OCI-LY3 (cell line): ENCODE data around the gene ZNF24.
A peak's percentile ranks its signal among the peaks of the same experiment; 100 is the strongest.

Source experiments
- H2AFZ ChIP-seq: fragments of 200-600, 300-600 bp; shearing (Covaris generic); 2 replicates; pipeline ENCODE4 v1.6.0; 2014; ENCODE audit warnings: antibody characterized with exemption, low read depth, low read length
- H3K27ac ChIP-seq: fragments of 200-600, 300-600 bp; sonication (generic); 2 replicates; pipeline ENCODE4 v1.5.1; 2014; ENCODE audit warnings: mild to moderate bottlenecking, low read length, moderate library complexity, mixed read lengths
- H3K27me3 ChIP-seq: fragments of 200-600, 300-600 bp; sonication (generic); 2 replicates; pipeline ENCODE4 v1.6.1; 2014; ENCODE audit warnings: low read depth, low read length, mixed read lengths
- H3K36me3 ChIP-seq: fragments of 200-600, 300-600 bp; sonication (generic); replicated peaks from 2 replicates; pipeline ENCODE3; 2014; ENCODE audit warnings: low read depth, low read length, mixed read lengths
- H3K4me1 ChIP-seq: fragments of 300-600, 200-600 bp; sonication (generic); 2 replicates; pipeline ENCODE4 v1.6.1; 2014; ENCODE audit warnings: low read length, mixed read lengths
- H3K4me2 ChIP-seq: fragments of 200-600, 300-600 bp; sonication (generic); 2 replicates; pipeline ENCODE4 v1.6.1; 2014; ENCODE audit warnings: low read length, mixed read lengths
- H3K4me3 ChIP-seq: fragments of 300-600, 200-600 bp; sonication (generic); 2 replicates; pipeline ENCODE4 v1.5.1; 2014; ENCODE audit warnings: antibody characterized with exemption, mild to moderate bottlenecking, low read length, moderate library complexity
- H3K79me2 ChIP-seq: fragments of 300-600, 200-600 bp; shearing (Covaris generic); 2 replicates; pipeline ENCODE4 v1.6.1; 2014; ENCODE audit warnings: mild to moderate bottlenecking, low read length, mixed read lengths
- H3K9ac ChIP-seq: fragments of 300-600, 200-600 bp; shearing (Covaris generic); 2 replicates; pipeline ENCODE4 v1.6.0; 2014; ENCODE audit warnings: mild to moderate bottlenecking, low read length, moderate library complexity
- H3K9me3 ChIP-seq: fragments of 200-600, 300-600 bp; shearing (Covaris generic); 2 replicates; pipeline ENCODE4 v1.6.1; 2014; ENCODE audit warnings: low read length, mixed read lengths; ENCODE audit not compliant: insufficient read depth
- H4K20me1 ChIP-seq: fragments of 200-600, 300-600 bp; sonication (generic); 2 replicates; pipeline ENCODE4 v1.6.1; 2016; ENCODE audit warnings: low read length, mixed read lengths; ENCODE audit not compliant: insufficient read depth
- EZH2phosphoT487 ChIP-seq: fragments of 200-600 bp; shearing (Covaris generic); IDR thresholded peaks from 2 replicates; pipeline ENCODE4 v1.6.1; 2018; ENCODE audit warnings: antibody characterized with exemption, mixed run types, low read depth
- TF ChIP-seq, protein P1 (sequence below): fragments of 200-600, 300-600 bp; sonication (generic); IDR thresholded peaks from 2 replicates; pipeline ENCODE4 v1.5.1; 2014; ENCODE audit warnings: antibody characterized with exemption, low read length, low read depth

ZNF24 gene

GRCh38 chr18:35389095-35389618, 44.9 kb upstream of the ZNF24 start:
- H3K4me2 ChIP-seq: peak overlapping the region; percentile 3; the same call in 1 of the 2 replicates
- H3K27ac ChIP-seq: no peak overlapping the region
- no peak overlapping the region for H3K4me3 ChIP-seq
- H2AFZ ChIP-seq: no peak overlapping the region; the same call in 1 of the 2 replicates
- no peaks in the 10 kb centered on the region for H4K20me1 ChIP-seq
- peaks cover 19% of the 10 kb centered on the region for H3K4me1 ChIP-seq
- no peaks in the 10 kb centered on the region for H3K9me3 ChIP-seq
- TF ChIP-seq, protein P1, sequence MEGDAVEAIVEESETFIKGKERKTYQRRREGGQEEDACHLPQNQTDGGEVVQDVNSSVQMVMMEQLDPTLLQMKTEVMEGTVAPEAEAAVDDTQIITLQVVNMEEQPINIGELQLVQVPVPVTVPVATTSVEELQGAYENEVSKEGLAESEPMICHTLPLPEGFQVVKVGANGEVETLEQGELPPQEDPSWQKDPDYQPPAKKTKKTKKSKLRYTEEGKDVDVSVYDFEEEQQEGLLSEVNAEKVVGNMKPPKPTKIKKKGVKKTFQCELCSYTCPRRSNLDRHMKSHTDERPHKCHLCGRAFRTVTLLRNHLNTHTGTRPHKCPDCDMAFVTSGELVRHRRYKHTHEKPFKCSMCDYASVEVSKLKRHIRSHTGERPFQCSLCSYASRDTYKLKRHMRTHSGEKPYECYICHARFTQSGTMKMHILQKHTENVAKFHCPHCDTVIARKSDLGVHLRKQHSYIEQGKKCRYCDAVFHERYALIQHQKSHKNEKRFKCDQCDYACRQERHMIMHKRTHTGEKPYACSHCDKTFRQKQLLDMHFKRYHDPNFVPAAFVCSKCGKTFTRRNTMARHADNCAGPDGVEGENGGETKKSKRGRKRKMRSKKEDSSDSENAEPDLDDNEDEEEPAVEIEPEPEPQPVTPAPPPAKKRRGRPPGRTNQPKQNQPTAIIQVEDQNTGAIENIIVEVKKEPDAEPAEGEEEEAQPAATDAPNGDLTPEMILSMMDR: no peak
- no peak for TF ChIP-seq EZH2phosphoT487
- H3K36me3 ChIP-seq: no peaks in the 10 kb centered on the region
- H3K9ac ChIP-seq: no peak overlapping the region
- no peaks in the 10 kb centered on the region for H3K79me2 ChIP-seq
- peaks cover 25% of the 10 kb centered on the region for H3K27me3 ChIP-seq

DNA sequence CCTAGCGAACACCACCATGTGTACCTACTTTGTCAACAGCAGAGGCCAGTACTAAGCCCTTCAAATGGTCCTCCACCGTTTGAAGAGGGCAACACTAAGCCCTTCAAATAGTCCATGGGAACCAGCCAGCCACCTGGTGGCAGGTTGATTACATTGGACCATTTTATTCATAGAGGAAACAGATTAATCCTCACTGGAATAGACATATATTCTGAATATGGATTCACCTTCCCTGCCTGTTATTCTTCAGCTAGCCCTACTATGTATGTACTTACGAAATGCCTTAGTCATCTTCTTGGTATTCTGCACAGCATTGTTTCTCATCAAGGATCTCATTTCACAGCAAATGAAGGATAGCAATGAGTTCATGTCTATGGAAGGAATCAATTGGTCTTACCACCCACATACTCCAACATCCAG, 42.9 kb upstream of the ZNF24 start:
- H3K4me3 ChIP-seq: peak overlapping the region; percentile 60
- H3K27ac ChIP-seq: no peak overlapping the region
- H3K79me2 ChIP-seq: no peaks in the 10 kb centered on the region
- H3K9me3 ChIP-seq: no peaks in the 10 kb centered on the region
- H3K36me3 ChIP-seq: no peaks in the 10 kb centered on the region
- peaks cover 25% of the 10 kb centered on the region for H3K27me3 ChIP-seq
- TF ChIP-seq, protein P1: peak; percentile 48
- no peak for TF ChIP-seq EZH2phosphoT487
- H2AFZ ChIP-seq: peak overlapping the region; percentile 50; the same call in 1 of the 2 replicates
- peaks cover 19% of the 10 kb centered on the region for H3K4me1 ChIP-seq
- H3K9ac ChIP-seq: no peak overlapping the region
- peak overlapping the region; percentile 75 for H3K4me2 ChIP-seq
- no peaks in the 10 kb centered on the region for H4K20me1 ChIP-seq

GRCh38 chr18:35386600-35387100, 42.4 kb upstream of the ZNF24 start:
- Histone ChIP-seq H3K36me3 (no peaks in the 10 kb centered on the region), H3K79me2 (no peaks in the 10 kb centered on the region), H3K4me3 (peak overlapping the region; percentile 60), H3K9me3 (no peaks in the 10 kb centered on the region), H2AFZ (peak overlapping the region; percentile 50; the same call in 1 of the 2 replicates), H3K4me1 (peaks cover 19% of the 10 kb centered on the region), H3K27ac (no peak overlapping the region), H4K20me1 (no peaks in the 10 kb centered on the region), H3K27me3 (peaks cover 25% of the 10 kb centered on the region), H3K4me2 (peak overlapping the region; percentile 75), H3K9ac (no peak overlapping the region)
- TF ChIP-seq EZH2phosphoT487: no peak
- TF ChIP-seq, protein P1: peak; percentile 78

DNA sequence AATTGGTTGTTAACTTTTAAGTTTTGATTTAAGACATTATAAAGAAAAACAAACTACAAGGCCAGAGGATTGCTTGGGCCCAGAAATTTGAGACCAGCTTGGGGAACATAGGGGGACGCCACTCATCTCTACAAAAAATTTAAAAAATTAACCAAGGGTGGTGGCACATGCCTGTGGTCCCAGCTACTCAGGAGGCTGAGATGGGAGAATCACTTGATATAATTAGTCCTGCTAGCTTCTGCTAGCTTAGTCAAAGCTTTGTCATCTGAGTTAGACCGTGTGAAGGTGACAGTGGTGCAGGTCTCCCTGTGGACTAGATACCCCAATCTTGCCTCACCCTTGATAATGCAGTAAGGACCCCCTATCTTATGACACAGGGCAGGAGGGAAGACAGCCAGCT, 38.9 kb upstream of the ZNF24 start:
- no peaks in the 10 kb centered on the region for H3K79me2 ChIP-seq
- no peak overlapping the region for H3K9ac ChIP-seq
- H3K9me3 ChIP-seq: no peaks in the 10 kb centered on the region
- H3K27me3 ChIP-seq: peaks cover 11% of the 10 kb centered on the region
- H3K4me1 ChIP-seq: peaks cover 5% of the 10 kb centered on the region
- H3K27ac ChIP-seq: no peak overlapping the region
- no peak overlapping the region for H3K4me3 ChIP-seq
- H2AFZ ChIP-seq: no peak overlapping the region
- TF ChIP-seq, protein P1: no peak
- no peak for TF ChIP-seq EZH2phosphoT487
- no peaks in the 10 kb centered on the region for H3K36me3 ChIP-seq
- H4K20me1 ChIP-seq: no peaks in the 10 kb centered on the region
- H3K4me2 ChIP-seq: no peak overlapping the region
